Skeletal muscle satellite cell (primary cell): ENCODE measurements around the gene TBL1XR1.

Experiments used
- H3K27me3 ChIP-seq: 2 replicates; pipeline ENCODE4 v1.7.0; 2013; ENCODE audit warnings: low read length; ENCODE audit not compliant: control insufficient read depth, insufficient read depth
- H3K36me3 ChIP-seq: 2 replicates; pipeline ENCODE4 v1.7.0; 2013; ENCODE audit warnings: mild to moderate bottlenecking, control low read depth, low read length; ENCODE audit not compliant: insufficient read depth
- H3K4me1 ChIP-seq: 2 replicates; pipeline ENCODE4 v1.7.0; 2013; ENCODE audit warnings: low read length; ENCODE audit not compliant: control insufficient read depth, insufficient read depth
- H3K4me2 ChIP-seq: 2 replicates; pipeline ENCODE4 v1.7.0; 2013; ENCODE audit warnings: mild to moderate bottlenecking, low read length
- H3K4me3 ChIP-seq: 2 replicates; pipeline ENCODE4 v1.7.0; 2013; ENCODE audit warnings: low read length
- H3K9ac ChIP-seq: 2 replicates; pipeline ENCODE4 v1.7.0; 2013; ENCODE audit warnings: mild to moderate bottlenecking, low read depth, low read length, moderate library complexity
- H3K9me3 ChIP-seq: replicated peaks from 2 replicates; pipeline ENCODE4 v1.7.0; 2013; ENCODE audit warnings: mild to moderate bottlenecking, control low read depth, low read length

The TBL1XR1 gene

GRCh38 chr3:177221744-177222143 is 24.5 kb upstream of the TBL1XR1 start:
- Histone ChIP-seq H3K4me1 (no peaks in the 10 kb centered on the region), H3K9ac (no peak overlapping the region), H3K27me3 (no peaks in the 10 kb centered on the region), H3K9me3 (no peaks in the 10 kb centered on the region), H3K4me3 (no peak overlapping the region), H3K4me2 (no peak overlapping the region), H3K36me3 (no peaks in the 10 kb centered on the region)

- Histone ChIP-seq H3K36me3 (no peaks in the 10 kb centered on the region), H3K4me2 (no peak overlapping the region), H3K9me3 (no peaks in the 10 kb centered on the region), H3K9ac (no peak overlapping the region), H3K4me3 (no peak overlapping the region), H3K4me1 (no peaks in the 10 kb centered on the region), H3K27me3 (no peaks in the 10 kb centered on the region)
These were observed 23.1 kb upstream of the TBL1XR1 start for GRCh38 chr3:177220136-177220974.

- Histone ChIP-seq H3K4me1 (peaks cover 5% of the 10 kb centered on the region), H3K4me3 (no peak overlapping the region), H3K27me3 (no peaks in the 10 kb centered on the region), H3K4me2 (no peak overlapping the region), H3K36me3 (no peaks in the 10 kb centered on the region), H3K9me3 (no peaks in the 10 kb centered on the region), H3K9ac (no peak overlapping the region)
These were observed 16.7 kb upstream of the TBL1XR1 start for GRCh38 chr3:177213801-177214535.

DNA sequence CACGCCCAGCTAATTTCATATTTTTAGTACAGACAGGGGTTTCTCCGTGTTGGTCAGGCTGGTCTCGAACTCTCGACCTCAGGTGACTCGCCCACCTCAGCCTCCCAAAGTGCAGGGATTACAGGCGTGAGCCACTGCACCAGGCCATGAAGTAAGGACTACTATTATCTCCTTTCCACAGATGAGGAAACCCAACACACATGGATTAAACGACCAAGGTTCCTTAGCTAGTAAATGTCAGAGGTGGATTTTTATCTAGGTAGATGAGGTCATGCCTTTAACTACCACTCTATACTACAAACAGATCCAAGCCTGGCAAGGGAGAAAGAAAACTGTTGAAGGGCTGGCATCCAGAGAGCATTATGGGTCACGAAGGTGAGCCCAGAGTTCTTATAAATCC is 15.5 kb upstream of the TBL1XR1 start:
- Histone ChIP-seq H3K4me3 (no peak overlapping the region), H3K4me1 (peaks cover 5% of the 10 kb centered on the region), H3K9me3 (no peaks in the 10 kb centered on the region), H3K9ac (no peak overlapping the region), H3K27me3 (no peaks in the 10 kb centered on the region), H3K4me2 (no peak overlapping the region), H3K36me3 (no peaks in the 10 kb centered on the region)

DNA sequence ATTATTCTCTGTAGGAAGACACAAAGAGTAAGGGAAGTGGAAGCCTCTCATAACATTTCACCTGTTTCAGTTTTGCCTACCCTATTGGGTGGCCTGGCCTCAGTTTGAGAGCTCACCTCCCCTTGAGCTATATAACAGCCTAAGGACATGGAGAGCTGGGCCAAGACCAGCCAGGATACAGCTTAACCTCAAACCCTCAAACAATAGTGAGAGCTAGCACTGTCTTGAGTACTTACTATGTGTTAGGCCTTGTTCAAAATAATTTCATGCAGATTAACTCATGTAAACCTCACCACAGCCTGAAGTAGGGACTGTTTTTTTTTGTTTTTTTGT is 15.0 kb upstream of the TBL1XR1 start:
- Histone ChIP-seq H3K4me2 (no peak overlapping the region), H3K27me3 (no peaks in the 10 kb centered on the region), H3K4me3 (no peak overlapping the region), H3K4me1 (peaks cover 5% of the 10 kb centered on the region), H3K36me3 (no peaks in the 10 kb centered on the region), H3K9me3 (no peaks in the 10 kb centered on the region), H3K9ac (no peak overlapping the region)

GRCh38 chr3:177211503-177212277 is 14.4 kb upstream of the TBL1XR1 start:
- Histone ChIP-seq H3K4me2 (no peak overlapping the region), H3K4me3 (no peak overlapping the region), H3K36me3 (no peaks in the 10 kb centered on the region), H3K27me3 (no peaks in the 10 kb centered on the region), H3K9ac (no peak overlapping the region), H3K4me1 (peaks cover 5% of the 10 kb centered on the region), H3K9me3 (no peaks in the 10 kb centered on the region)

DNA sequence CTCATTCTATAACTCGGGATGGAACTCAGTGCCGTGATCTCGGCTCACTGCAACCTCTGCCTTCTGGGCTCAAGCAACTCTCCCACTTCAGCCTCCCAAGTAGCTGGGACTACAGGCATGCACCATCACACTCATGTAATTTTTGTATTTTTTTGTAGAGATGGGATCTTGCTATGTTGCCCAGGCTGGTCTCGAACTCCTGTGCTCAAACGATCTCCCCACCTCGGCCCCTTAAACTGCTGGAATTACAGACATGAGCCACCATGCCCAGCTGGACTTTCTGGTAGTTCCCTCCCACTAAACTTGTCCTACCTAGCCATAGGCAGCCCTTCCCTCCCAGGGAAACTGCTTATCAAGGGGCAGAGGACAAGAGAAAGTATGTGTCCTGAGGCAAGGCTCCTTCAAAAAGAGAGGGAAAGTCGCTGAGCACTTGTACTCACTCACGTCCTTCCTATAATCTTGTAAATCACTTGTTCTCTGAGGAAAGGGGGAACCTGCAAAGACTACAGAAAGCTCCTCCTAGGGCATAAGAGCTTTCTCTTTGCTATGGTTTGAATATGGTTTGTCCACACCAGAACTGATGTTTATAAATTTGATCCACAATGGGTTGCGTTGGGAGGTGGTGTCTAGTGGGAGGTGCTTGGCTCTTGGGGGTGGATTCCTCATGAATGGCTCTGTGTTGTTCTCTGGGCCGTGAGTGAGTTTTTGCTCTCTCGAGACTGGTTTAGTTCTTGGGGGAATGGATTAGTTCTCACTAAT is 13.6 kb upstream of the TBL1XR1 start:
- H3K36me3 ChIP-seq = no peaks in the 10 kb centered on the region
- no peak overlapping the region for H3K4me2 ChIP-seq
- no peaks in the 10 kb centered on the region for H3K27me3 ChIP-seq
- H3K9ac ChIP-seq = no peak overlapping the region
- H3K9me3 ChIP-seq = no peaks in the 10 kb centered on the region
- no peak overlapping the region for H3K4me3 ChIP-seq
- H3K4me1 ChIP-seq = peaks cover 5% of the 10 kb centered on the region

- Histone ChIP-seq H3K27me3 (no peaks in the 10 kb centered on the region), H3K9me3 (no peaks in the 10 kb centered on the region), H3K9ac (no peak overlapping the region), H3K36me3 (no peaks in the 10 kb centered on the region), H3K4me2 (no peak overlapping the region), H3K4me3 (no peak overlapping the region), H3K4me1 (peaks cover 5% of the 10 kb centered on the region)
These were observed 12.2 kb upstream of the TBL1XR1 start for GRCh38 chr3:177209509-177209908.

DNA sequence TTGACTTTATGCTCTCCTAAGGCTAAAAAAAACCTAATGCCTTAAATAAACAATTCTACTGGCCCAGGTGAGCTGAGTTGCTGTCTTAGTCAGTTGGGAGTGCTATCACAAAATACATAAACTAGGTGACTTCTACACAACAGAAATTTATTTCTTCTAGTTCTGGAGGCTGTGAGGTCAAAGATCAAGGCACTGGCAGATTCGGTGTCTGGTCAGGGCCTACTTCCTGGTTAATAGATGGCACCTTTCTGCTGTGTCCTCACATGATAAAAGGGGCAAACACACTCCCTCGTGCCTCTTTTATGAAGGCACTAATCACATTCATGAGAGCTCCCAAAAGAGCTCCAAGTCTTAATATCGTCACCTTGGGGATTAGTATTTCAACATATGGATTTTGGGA is 11.5 kb upstream of the TBL1XR1 start:
- no peak overlapping the region for H3K4me3 ChIP-seq
- no peak overlapping the region for H3K4me2 ChIP-seq
- no peaks in the 10 kb centered on the region for H3K27me3 ChIP-seq
- H3K9me3 ChIP-seq = no peaks in the 10 kb centered on the region
- H3K36me3 ChIP-seq = no peaks in the 10 kb centered on the region
- H3K4me1 ChIP-seq = peaks cover 5% of the 10 kb centered on the region
- no peak overlapping the region for H3K9ac ChIP-seq

- no peaks in the 10 kb centered on the region for H3K36me3 ChIP-seq
- H3K4me3 ChIP-seq = no peak overlapping the region
- H3K9me3 ChIP-seq = no peaks in the 10 kb centered on the region
- H3K4me2 ChIP-seq = no peak overlapping the region
- H3K4me1 ChIP-seq = peaks cover 5% of the 10 kb centered on the region
- H3K27me3 ChIP-seq = no peaks in the 10 kb centered on the region
- no peak overlapping the region for H3K9ac ChIP-seq
These were observed 10.9 kb upstream of the TBL1XR1 start for GRCh38 chr3:177208223-177208622.

DNA sequence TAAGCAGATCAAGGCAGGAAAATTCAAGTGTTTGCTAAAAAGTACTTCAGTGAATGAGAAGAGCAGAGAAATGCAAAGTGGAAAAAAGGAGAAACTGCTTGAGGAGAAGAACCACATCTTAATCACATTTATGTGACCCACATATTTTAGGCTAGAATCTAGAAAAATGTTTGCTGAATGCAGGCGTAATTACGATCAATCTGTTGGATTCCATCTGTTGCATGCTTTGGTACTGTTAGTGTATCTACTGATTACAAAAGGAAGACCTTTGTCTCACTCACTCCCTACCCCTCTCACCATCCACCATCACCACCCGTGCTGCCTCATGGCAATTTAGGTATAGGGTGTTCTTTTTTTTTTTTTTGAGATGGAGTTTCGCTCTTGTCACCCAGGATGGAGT is 9.7 kb upstream of the TBL1XR1 start:
- Histone ChIP-seq H3K4me2 (no peak overlapping the region), H3K27me3 (no peaks in the 10 kb centered on the region), H3K4me1 (peaks cover 5% of the 10 kb centered on the region), H3K36me3 (no peaks in the 10 kb centered on the region), H3K9ac (no peak overlapping the region), H3K4me3 (no peak overlapping the region), H3K9me3 (no peaks in the 10 kb centered on the region)
